IMR-90 (cell line): ENCODE data around the gene ITGA5. TPM values are rescaled to one million over a fixed set of nuclear protein-coding genes. Genes with fewer than 3 reads are reported as not detected.

ENCODE experiments used
- ATAC-seq: fragments of 200-7000 bp; cut with Tn5 transposase; 2 replicates; pipeline ENCODE4 v1.9.1; 2020; ENCODE audit warnings: low read depth, mild to moderate bottlenecking, moderate library complexity
- BruUV-seq: library from RNA; stranded (reverse); fragments of 400-500 nt; replicated peaks from 2 replicates; lab custom pipeline; 2021; lab: Mats Ljungman, UMichigan
- CTCF ChIA-PET: fragments of 300-600 bp; formaldehyde crosslinking; extraction: SDS; loops from one replicate; lab custom pipeline; 2021; ENCODE audit warnings: antibody characterized with exemption; lab: Yijun Ruan, JAX
- POLR2A ChIA-PET: fragments of 300-600 bp; sonication (Branson Sonifier 250); formaldehyde crosslinking; loops from one replicate; lab custom pipeline; 2022; ENCODE audit warnings: antibody characterized with exemption; ENCODE audit not compliant: unreplicated experiment; lab: Charles Lee
- DNase-seq: peaks from one replicate; pipeline ENCODE4 v3.0.0; 2013
- H2AFZ ChIP-seq: replicated peaks from 2 replicates; pipeline ENCODE3; 2013; ENCODE audit warnings: low read length, mild to moderate bottlenecking; ENCODE audit not compliant: poor library complexity
- H2AK5ac ChIP-seq: 2 replicates; pipeline ENCODE4 v1.6.1; 2013; ENCODE audit warnings: low read depth, low read length, inconsistent platforms
- H2AK9ac ChIP-seq: replicated peaks from 2 replicates; pipeline ENCODE3; 2013; ENCODE audit warnings: mild to moderate bottlenecking, low read depth, low read length, moderate library complexity; ENCODE audit not compliant: poor library complexity
- H2BK120ac ChIP-seq: 2 replicates; pipeline ENCODE4 v1.6.1; 2013; ENCODE audit warnings: low read depth, low read length, inconsistent platforms
- H2BK15ac ChIP-seq: 3 replicates; pipeline ENCODE4 v1.6.1; 2013; ENCODE audit warnings: low read depth, low read length, inconsistent platforms
- H2BK20ac ChIP-seq: 2 replicates; pipeline ENCODE4 v1.6.1; 2013; ENCODE audit warnings: low read depth, mild to moderate bottlenecking, inconsistent platforms, low read length, moderate library complexity
- H2BK5ac ChIP-seq: 2 replicates; pipeline ENCODE4 v1.6.1; 2013; ENCODE audit warnings: mild to moderate bottlenecking, low read depth, low read length, inconsistent platforms; ENCODE audit not compliant: poor library complexity, severe bottlenecking
- H3K14ac ChIP-seq: replicated peaks from 2 replicates; pipeline ENCODE4 v1.6.1; 2013; ENCODE audit warnings: low read depth, low read length, inconsistent platforms
- H3K18ac ChIP-seq: 2 replicates; pipeline ENCODE4 v1.6.1; 2013; ENCODE audit warnings: low read depth, low read length, control low read depth
- H3K23ac ChIP-seq: 2 replicates; pipeline ENCODE4 v1.6.1; 2013; ENCODE audit warnings: low read depth, low read length, inconsistent platforms
- H3K27ac ChIP-seq: 2 replicates; pipeline ENCODE4 v1.5.1; 2013; ENCODE audit warnings: mild to moderate bottlenecking, control low read depth, low read length; ENCODE audit not compliant: insufficient read depth
- H3K27me3 ChIP-seq: 2 replicates; pipeline ENCODE4 v1.6.1; 2013; ENCODE audit warnings: low read length; ENCODE audit not compliant: control insufficient read depth, insufficient read depth
- H3K36me3 ChIP-seq: 2 replicates; pipeline ENCODE4 v1.6.1; 2013; ENCODE audit warnings: low read length, mixed read lengths; ENCODE audit not compliant: control insufficient read depth, insufficient read depth
- H3K4ac ChIP-seq: 2 replicates; pipeline ENCODE4 v1.6.1; 2013; ENCODE audit warnings: low read depth, low read length, inconsistent platforms
- H3K4me1 ChIP-seq: 2 replicates; pipeline ENCODE4 v1.6.1; 2013; ENCODE audit warnings: low read length, mixed read lengths; ENCODE audit not compliant: control insufficient read depth, insufficient read depth
- H3K4me2 ChIP-seq: 2 replicates; pipeline ENCODE4 v1.6.1; 2013; ENCODE audit warnings: low read depth, mild to moderate bottlenecking, control low read depth, low read length, moderate library complexity
- H3K4me3 ChIP-seq: 2 replicates; pipeline ENCODE4 v1.5.1; 2013; ENCODE audit warnings: low read depth, mild to moderate bottlenecking, control low read depth, low read length, moderate library complexity; ENCODE audit not compliant: insufficient read depth
- H3K56ac ChIP-seq: 2 replicates; pipeline ENCODE4 v1.6.1; 2013; ENCODE audit warnings: low read length, inconsistent platforms; ENCODE audit not compliant: insufficient read depth; ENCODE audit errors: extremely low read depth
- H3K79me1 ChIP-seq, 2 experiments: 2 replicates each; pipeline ENCODE4 v1.6.1; 2013; ENCODE audit warnings: low read length in 2 of 2, inconsistent platforms in 1 of 2, low read depth in 1 of 2
- H3K9ac ChIP-seq: 2 replicates; pipeline ENCODE4 v1.6.1; 2013; ENCODE audit warnings: low read depth, low read length, control low read depth
- H3K9me1 ChIP-seq: 2 replicates; pipeline ENCODE4 v1.6.1; 2013; ENCODE audit warnings: low read length, inconsistent platforms; ENCODE audit not compliant: insufficient read depth
- H3K9me3 ChIP-seq: 2 replicates; pipeline ENCODE4 v1.6.1; 2013; ENCODE audit warnings: low read length; ENCODE audit not compliant: control insufficient read depth, insufficient read depth
- H4K20me1 ChIP-seq: 2 replicates; pipeline ENCODE4 v1.6.1; 2013; ENCODE audit warnings: low read length, inconsistent platforms; ENCODE audit not compliant: insufficient read depth
- H4K5ac ChIP-seq: 2 replicates; pipeline ENCODE4 v1.6.1; 2013; ENCODE audit warnings: mild to moderate bottlenecking, low read depth, low read length, control low read depth
- H4K8ac ChIP-seq, 2 experiments: 2 replicates each; pipeline ENCODE4 v1.6.1; 2013; ENCODE audit warnings: low read depth in 2 of 2, low read length in 2 of 2, control low read depth in 1 of 2, inconsistent platforms in 1 of 2
- H4K91ac ChIP-seq: 2 replicates; pipeline ENCODE4 v1.6.1; 2013; ENCODE audit warnings: low read depth, low read length, inconsistent platforms; ENCODE audit not compliant: insufficient read depth
- BHLHE40 ChIP-seq: fragments of 150-350 bp; IDR thresholded peaks from 2 replicates; pipeline ENCODE4 v1.6.1; 2016; ENCODE audit warnings: mild to moderate bottlenecking, low read depth, low read length
- CEBPB ChIP-seq: IDR thresholded peaks from 2 replicates; pipeline ENCODE4 v1.6.1; 2012; ENCODE audit warnings: low read depth, low read length, improper control_type of control experiment
- CHD1 ChIP-seq: IDR thresholded peaks from 2 replicates; pipeline ENCODE4 v1.6.1; 2012; ENCODE audit warnings: low read depth, low read length, improper control_type of control experiment
- FOS ChIP-seq: fragments of 150-350 bp; IDR thresholded peaks from 2 replicates; pipeline ENCODE4 v1.6.1; 2016; ENCODE audit warnings: low read depth, low read length
- MAFK ChIP-seq: IDR thresholded peaks from 2 replicates; pipeline ENCODE4 v1.6.1; 2012; ENCODE audit warnings: low read depth, low read length, improper control_type of control experiment
- MAZ ChIP-seq: IDR thresholded peaks from 2 replicates; pipeline ENCODE4 v1.6.1; 2012; ENCODE audit warnings: low read depth, mild to moderate bottlenecking, low read length, improper control_type of control experiment, moderate library complexity, borderline replicate concordance
- MXI1 ChIP-seq: IDR thresholded peaks from 2 replicates; pipeline ENCODE4 v1.6.1; 2012; ENCODE audit warnings: low read depth, mild to moderate bottlenecking, low read length, moderate library complexity, borderline replicate concordance
- NFE2L2 ChIP-seq: fragments of 150-350 bp; IDR thresholded peaks from 2 replicates; pipeline ENCODE4 v1.6.1; 2016; ENCODE audit warnings: low read depth, mild to moderate bottlenecking, low read length
- POLR2A ChIP-seq: IDR thresholded peaks from 2 replicates; pipeline ENCODE4 v1.6.1; 2012; ENCODE audit warnings: mild to moderate bottlenecking, low read depth, low read length
- RAD21 ChIP-seq: IDR thresholded peaks from 2 replicates; pipeline ENCODE4 v1.6.1; 2012; ENCODE audit warnings: low read length, improper control_type of control experiment
- RCOR1 ChIP-seq: IDR thresholded peaks from 2 replicates; pipeline ENCODE4 v1.6.1; 2012; ENCODE audit warnings: mild to moderate bottlenecking, low read length, improper control_type of control experiment; ENCODE audit not compliant: insufficient replicate concordance
- RFX5 ChIP-seq: IDR thresholded peaks from 2 replicates; pipeline ENCODE4 v1.8.0; 2012; ENCODE audit warnings: low read depth, mild to moderate bottlenecking, low read length, moderate library complexity
- SMC3 ChIP-seq: fragments of 150-350 bp; IDR thresholded peaks from 2 replicates; pipeline ENCODE4 v1.6.1; 2016; ENCODE audit warnings: low read depth, mild to moderate bottlenecking, antibody characterized with exemption, low read length, moderate library complexity
- WGBS, 2 experiments: methylation state at CpG; one replicate each; pipeline versions ENCODE4 v1.1.5 to v1.1.7; 2013; ENCODE audit warnings: missing lambda C conversion rate in 2 of 2; ENCODE audit not compliant: insufficient read length in 1 of 2; ENCODE audit errors: extremely low coverage in 2 of 2; 5-methylcytosine and 5-hydroxymethylcytosine counted together
- dilution Hi-C: fragments of 300-500 bp; cut with HindIII; formaldehyde crosslinking; loops from one replicate; pipeline ENCODE4 v1.14.3; 2018; ENCODE audit warnings: low sequenced_read_pairs; ENCODE audit not compliant: unreplicated experiment
- in situ Hi-C: fragments of 300-500 bp; cut with MboI; formaldehyde crosslinking; loops from 3 replicates; pipeline ENCODE4 v1.14.3; 2019; ENCODE audit warnings: low sequenced_read_pairs, inconsistent platforms, mixed read lengths
- intact Hi-C: fragments of 100-400 bp; cut with micrococcal nuclease; formaldehyde crosslinking; loops from 2 replicates; pipeline ENCODE4 v1.10.0; 2022
- polyA plus RNA-seq, 3 experiments: library from polyadenylated mRNA; depleted of rRNA; stranded (reverse); fragments of >200 nt; gene quantifications; 2 replicates each; pipeline ENCODE4 v1.2.3, GENCODE V29; 2012; ENCODE audit warnings: low replicate concordance in 1 of 3
- total RNA-seq: library from RNA; depleted of rRNA; stranded (reverse); fragments of >200 nt; gene quantifications from 2 replicates; pipeline ENCODE4 v1.2.3, GENCODE V29; 2012
- TF ChIP-seq, protein P1 (sequence below): fragments of 150-350 bp; IDR thresholded peaks from 2 replicates; pipeline ENCODE4 v1.6.1; 2017; ENCODE audit warnings: mild to moderate bottlenecking, antibody characterized with exemption, low read length, low read depth
- TF ChIP-seq, protein P2 (sequence below): conservative IDR thresholded peaks from 2 replicates; pipeline ENCODE4 v1.5.1; 2012; ENCODE audit warnings: mild to moderate bottlenecking, low read depth, low read length, improper control_type of control experiment

Gene ITGA5
- total and polyA plus RNA-seq, 2 of the 4 experiments (the other 2 are of a cell fraction), result 159 to 259 TPM

DNA sequence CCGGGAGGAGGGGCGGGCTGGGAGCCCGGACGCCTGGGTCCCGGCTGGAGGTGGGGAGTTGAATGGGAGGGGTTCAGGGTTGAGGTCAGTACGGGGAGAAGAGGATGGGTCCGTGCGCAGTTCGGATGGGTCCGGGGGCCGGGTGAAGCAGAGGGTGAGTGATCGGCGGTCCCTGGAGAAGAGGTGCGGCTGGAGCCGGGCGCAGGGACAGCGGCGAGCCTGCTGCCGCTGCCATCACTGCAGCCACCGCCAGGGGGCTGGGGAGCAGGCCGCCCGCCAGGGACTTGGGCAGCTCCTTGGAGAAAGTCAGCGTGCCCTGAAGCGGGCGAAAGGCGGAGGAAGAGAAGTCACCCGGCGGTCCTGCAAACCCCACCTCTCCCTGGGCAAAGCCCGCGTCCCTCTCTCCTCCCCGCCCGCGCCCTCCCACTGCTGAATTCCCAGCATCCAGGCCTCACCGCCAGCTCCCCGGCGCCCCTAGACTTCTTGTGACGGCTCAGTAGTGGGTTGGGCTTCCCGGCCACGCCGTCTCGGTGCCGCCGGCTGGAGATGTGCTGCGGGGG, 48.8 kb downstream of the ITGA5 start (continued):
- TF ChIP-seq MAZ, result peak; percentile 77
- TF ChIP-seq FOS, result no peak

DNA sequence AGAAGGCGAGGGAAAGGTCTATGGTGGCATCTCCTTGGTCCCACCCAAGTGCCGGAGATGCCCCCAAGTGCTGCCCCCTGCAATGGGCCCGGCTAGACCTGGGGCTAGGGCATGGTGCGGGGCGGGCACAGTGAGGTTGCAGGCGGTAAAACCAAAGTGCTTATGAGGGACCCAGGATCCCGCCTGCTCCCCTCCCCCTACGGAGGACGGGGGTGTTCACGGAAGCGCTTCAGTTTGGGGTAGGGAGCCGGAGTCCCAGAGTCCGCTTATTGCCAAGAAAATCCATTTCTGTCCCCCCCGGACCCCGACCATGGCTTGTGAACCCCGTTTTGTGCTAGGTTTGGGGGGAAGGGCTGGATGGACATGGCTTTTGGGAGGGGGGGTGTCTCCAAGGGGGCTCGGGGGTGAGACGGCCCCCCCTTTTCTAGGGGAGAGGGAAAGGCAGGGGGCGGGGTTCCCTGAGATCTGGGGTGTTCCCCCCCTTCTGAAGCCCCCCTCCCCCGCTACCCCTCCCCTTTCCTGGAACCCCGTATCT, 49.4 kb downstream of the ITGA5 start:
- Histone ChIP-seq H2BK5ac (no peak overlapping the region), H3K27me3 (no peaks in the 10 kb centered on the region), H3K23ac (no peak overlapping the region), H3K79me1 (no peaks in the 10 kb centered on the region), H2BK15ac (no peak overlapping the region), H3K9me3 (no peaks in the 10 kb centered on the region), H2BK120ac (peak overlapping the region; percentile 26; the same call in 1 of the 2 replicates), H4K5ac (no peak overlapping the region), H4K20me1 (no peaks in the 10 kb centered on the region), H3K27ac (no peak overlapping the region), H3K36me3 (peaks cover 1% of the 10 kb centered on the region; the same call in 1 of the 2 replicates), H3K18ac (no peak overlapping the region), H3K56ac (no peak overlapping the region), H3K4me3 (no peak overlapping the region), H3K9me1 (no peaks in the 10 kb centered on the region; the same call in 1 of the 2 replicates), H2AFZ (peak overlapping the region; percentile 89), H3K4me1 (peaks cover 10% of the 10 kb centered on the region; the same call in 1 of the 2 replicates), H2BK20ac (no peak overlapping the region), H4K8ac (no peak overlapping the region), H4K91ac (no peak overlapping the region), H2AK5ac (no peak overlapping the region), H3K4me2 (no peak overlapping the region), H3K9ac (no peak overlapping the region), H3K4ac (no peak overlapping the region), H3K14ac (no peak overlapping the region), H2AK9ac (peak overlapping the region; percentile 75)
- CTCF ChIA-PET, result interaction anchor here (0.9 to 1.8 kb wide), 7 partner anchors 10 to 155 kb away, joined by 3 to 10 read pairs (median 6); no protein-coding TSS in a partner anchor
- TF ChIP-seq MAZ (no peak), RAD21 (no peak), RFX5 (no peak), CEBPB (no peak), NFE2L2 (no peak), SMC3 (no peak), CHD1 (no peak), BHLHE40 (no peak), MAFK (no peak), RCOR1 (no peak), MXI1 (no peak), POLR2A (no peak)
- TF ChIP-seq, protein P1, sequence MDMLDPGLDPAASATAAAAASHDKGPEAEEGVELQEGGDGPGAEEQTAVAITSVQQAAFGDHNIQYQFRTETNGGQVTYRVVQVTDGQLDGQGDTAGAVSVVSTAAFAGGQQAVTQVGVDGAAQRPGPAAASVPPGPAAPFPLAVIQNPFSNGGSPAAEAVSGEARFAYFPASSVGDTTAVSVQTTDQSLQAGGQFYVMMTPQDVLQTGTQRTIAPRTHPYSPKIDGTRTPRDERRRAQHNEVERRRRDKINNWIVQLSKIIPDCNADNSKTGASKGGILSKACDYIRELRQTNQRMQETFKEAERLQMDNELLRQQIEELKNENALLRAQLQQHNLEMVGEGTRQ, result no peak
- TF ChIP-seq, protein P2, sequence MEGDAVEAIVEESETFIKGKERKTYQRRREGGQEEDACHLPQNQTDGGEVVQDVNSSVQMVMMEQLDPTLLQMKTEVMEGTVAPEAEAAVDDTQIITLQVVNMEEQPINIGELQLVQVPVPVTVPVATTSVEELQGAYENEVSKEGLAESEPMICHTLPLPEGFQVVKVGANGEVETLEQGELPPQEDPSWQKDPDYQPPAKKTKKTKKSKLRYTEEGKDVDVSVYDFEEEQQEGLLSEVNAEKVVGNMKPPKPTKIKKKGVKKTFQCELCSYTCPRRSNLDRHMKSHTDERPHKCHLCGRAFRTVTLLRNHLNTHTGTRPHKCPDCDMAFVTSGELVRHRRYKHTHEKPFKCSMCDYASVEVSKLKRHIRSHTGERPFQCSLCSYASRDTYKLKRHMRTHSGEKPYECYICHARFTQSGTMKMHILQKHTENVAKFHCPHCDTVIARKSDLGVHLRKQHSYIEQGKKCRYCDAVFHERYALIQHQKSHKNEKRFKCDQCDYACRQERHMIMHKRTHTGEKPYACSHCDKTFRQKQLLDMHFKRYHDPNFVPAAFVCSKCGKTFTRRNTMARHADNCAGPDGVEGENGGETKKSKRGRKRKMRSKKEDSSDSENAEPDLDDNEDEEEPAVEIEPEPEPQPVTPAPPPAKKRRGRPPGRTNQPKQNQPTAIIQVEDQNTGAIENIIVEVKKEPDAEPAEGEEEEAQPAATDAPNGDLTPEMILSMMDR, result no peak
- dilution Hi-C loops (no loop called here), in situ Hi-C loops (loop anchor here (10.0 kb wide), 1 partner anchor 375 kb away; no protein-coding TSS in a partner anchor), intact Hi-C loops (loop anchor here (1.0 kb wide), 3 partner anchors 10 to 70 kb away; no protein-coding TSS in a partner anchor)
- POLR2A ChIA-PET, result interaction anchor here (1.0 kb wide), 1 partner anchor 10 kb away, joined by 4 read pairs; no protein-coding TSS in a partner anchor
- TSS peak; percentile 57 for BruUV-seq
- DNase-seq (no peak), ATAC-seq (no peak)
- no CpG with 5 or more reads among the region's 21 CpGs for WGBS, 2 experiments
